NCI-H1417 treated with DMSO at 0.1 percent for 48 hours (cell line): ENCODE results near the gene OR56A4.
"Not testable (repeated sequence)": the region's sequence is repeated elsewhere in the genome, so short reads cannot be mapped to it uniquely, and the experiment has no call there.

Experiments used
- DNase-seq: peaks from one replicate; lab custom pipeline; 2025; lab: John Stamatoyannopoulos, UW

OR56A4 gene

DNA sequence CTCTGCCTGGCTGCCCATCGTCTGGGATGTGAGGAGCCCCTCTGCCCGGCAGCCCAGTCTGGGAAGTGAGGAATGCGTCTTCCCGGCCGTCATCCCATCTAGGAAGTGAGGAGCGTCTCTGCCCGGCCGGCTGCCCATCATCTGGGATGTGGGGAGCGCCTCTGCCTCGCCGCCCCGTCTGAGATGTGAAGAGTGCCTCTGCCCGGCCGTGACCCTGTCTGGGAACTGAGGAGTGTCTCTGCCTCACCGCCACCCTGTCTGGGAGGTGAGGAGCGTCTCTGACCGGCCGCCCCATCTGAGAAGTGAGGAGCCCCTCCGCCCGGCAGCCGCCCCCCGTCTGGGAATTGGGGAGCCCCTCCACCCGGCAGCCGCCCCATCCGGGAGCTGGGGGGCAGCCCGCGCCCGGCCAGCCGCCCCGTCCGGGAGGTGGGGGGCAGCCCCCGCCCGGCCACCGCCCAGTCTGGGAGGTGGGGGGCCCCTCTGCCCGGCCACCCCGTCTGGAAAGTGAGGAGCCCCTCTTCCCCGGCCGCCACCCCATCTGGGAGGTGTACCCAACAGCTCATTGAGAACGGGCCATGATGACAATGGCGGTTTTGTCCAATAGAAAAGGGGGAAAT is 45.9 kb downstream of the OR56A4 start:
- DNase-seq: not testable (repeated sequence)

DNA sequence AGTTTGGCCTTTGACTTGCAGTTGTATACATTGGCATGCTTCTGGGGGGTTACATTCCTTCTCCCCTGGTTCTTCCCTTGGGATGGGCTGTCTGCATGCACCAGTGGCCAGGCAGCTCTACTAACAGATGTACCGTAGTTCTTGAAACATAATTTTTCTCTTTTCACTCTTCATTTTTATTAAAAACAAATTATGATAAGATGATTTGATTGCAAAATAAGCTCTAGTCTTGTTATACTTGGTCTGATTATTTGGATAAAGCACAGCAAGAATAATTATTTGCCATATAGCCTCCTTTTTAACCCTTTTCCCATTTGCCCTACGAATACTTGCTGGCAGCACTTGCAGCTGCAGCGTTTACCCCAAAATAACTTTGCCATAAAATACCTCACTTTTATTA is 51.2 kb downstream of the OR56A4 start:
- no peak for DNase-seq
